GM13976 (cell line): ENCODE measurements around the gene EIF4EBP2.

Experiments used
- DNase-seq: peaks from one replicate; pipeline ENCODE4 v3.0.0; 2012; ENCODE audit warnings: low spot score
- CTCF ChIP-seq: IDR thresholded peaks from 2 replicates; pipeline ENCODE4 v1.5.1; 2012; ENCODE audit warnings: borderline replicate concordance, mild to moderate bottlenecking; ENCODE audit not compliant: insufficient read depth; ENCODE audit errors: extremely low read depth, missing control alignments, control extremely low read depth
- in situ Hi-C: fragments of 300-500 bp; cut with MboI; formaldehyde crosslinking; loops from one replicate; pipeline ENCODE4 v1.12.0; 2022; ENCODE audit warnings: low sequenced_read_pairs, mixed read lengths, inconsistent platforms; ENCODE audit not compliant: unreplicated experiment

EIF4EBP2 gene

DNA sequence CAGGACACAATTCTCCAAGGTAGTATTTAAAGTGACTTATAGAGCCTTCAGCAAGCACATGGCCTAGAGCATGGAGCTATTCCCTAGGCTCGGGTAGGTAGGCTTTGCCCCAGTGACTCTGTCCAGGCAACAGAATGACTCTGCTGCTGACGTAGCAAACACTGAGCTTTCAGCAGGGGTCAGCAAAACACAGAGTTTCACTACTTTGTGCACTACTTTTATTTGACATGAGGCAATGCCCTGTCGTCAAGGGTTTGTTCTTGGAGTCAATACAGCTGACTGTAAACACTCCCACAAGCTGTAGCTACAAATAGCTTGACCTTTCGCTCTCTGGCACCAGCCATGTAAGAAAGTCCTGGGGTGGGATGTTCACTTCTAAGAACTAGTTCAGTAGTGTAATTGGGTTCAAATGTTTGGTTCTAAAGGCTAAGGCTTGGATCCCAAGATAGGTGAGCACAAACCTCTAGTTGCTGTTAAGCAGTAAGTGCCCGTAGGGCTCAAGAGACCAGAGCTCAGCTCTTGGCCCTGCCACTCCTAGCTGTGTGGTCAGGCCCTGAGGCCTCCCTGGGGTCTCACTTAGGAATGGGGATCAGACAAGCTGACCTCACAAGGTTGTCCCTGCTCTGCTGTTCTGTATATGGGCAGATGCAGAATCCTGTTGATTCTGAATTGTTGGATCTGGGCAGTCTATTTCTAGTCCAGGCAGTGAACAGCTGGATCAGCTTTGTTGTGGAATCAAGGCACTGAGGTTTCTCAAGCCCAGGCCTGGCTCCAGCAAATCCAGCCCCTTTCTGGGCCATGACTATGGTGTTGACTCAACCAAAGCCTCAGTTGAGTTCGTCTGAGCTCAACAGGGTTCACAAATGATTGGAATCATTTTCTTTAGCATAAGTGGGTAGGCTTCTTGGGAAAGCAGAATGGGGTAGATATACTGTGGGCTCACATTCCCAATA is 26.8 kb downstream of the EIF4EBP2 start:
- in situ Hi-C loops, result no loop called here
- TF ChIP-seq CTCF, result no peak
- DNase-seq, result no peak

DNA sequence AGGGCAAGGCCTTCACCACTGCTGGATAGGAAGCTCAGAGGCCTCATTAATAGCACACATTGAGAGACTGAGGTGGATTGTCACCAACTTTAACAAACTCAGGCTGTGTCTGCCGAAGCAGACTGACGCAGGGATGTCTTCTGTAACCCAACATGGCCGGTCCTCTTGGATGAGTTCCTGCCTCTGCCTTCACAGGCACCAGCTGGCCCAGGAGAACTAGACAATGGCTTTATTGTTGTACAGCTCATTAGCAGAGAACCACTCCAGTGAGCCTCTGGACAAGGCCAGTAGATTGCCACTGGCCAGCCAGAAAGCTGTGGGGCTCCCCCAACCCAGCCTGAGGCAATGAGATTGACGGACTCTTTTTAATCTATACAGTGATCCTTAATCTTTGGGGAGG is 28.2 kb downstream of the EIF4EBP2 start:
- in situ Hi-C loops, result no loop called here
- no peak for TF ChIP-seq CTCF
- DNase-seq, result no peak

GRCh38 chr10:70432561-70433263 is 28.8 kb downstream of the EIF4EBP2 start:
- TF ChIP-seq CTCF, result no peak
- in situ Hi-C loops, result no loop called here
- no peak for DNase-seq

- in situ Hi-C loops, result no loop called here
- DNase-seq, result no peak
- no peak for TF ChIP-seq CTCF
Measured at GRCh38 chr10:70433581-70434280, 29.8 kb downstream of the EIF4EBP2 start.

DNA sequence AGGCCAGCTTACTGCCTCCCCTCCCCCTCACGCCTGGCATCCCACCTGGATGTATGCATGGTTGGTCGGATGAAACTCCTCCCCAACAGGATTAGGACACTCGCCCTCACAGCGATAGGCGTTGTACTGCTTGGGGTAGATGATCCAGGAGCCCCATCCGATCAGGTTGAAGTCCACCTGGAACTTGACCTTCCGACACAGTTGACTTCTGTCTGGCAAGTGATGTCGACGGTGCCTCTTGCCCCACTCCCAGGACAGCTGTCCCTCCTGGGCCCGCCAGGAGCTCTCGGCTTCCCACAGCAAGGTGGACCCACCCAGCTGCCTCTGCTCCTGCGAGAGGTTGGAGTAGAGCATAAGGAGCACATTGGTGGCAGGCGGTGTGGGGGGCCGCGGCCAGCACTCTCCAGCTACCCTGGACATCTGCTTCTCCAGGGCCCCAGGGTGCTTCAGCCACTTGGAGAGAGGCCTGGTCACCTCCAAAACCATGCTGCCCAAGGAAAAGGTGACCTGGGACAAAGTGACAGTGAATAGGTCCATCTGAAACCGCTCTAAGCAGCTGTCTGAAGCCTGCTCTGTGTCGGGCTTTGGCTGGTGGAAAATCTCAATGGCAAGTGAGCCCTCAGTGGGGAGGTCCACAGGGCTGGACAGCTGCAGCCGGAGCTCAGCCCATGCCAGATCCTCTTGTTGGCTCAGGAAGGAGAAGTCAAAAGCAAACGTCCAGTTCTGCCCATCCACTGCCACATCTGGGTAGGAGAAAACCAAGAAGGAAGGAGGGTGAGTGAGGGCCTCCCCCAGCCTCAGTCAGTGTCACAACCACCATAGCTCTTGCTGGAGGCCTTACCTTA is 31.5 kb downstream of the EIF4EBP2 start:
- in situ Hi-C loops, result no loop called here
- no peak for TF ChIP-seq CTCF
- no peak for DNase-seq

- no peak for DNase-seq
- TF ChIP-seq CTCF, result no peak
- in situ Hi-C loops, result no loop called here
Measured at GRCh38 chr10:70437721-70438120, 33.8 kb downstream of the EIF4EBP2 start.
